ENCODE measurements around the gene PRR9. TPM values are rescaled to one million over a fixed set of nuclear protein-coding genes. Genes with fewer than 3 reads are reported as not detected.

The PRR9 gene
- total RNA-seq, 2 experiments from 2014 or later = not detected

- ATAC-seq (no peak), DNase-seq (no peak)
- Mint-ChIP-seq H3K27me3 (peaks cover 15% of the 10 kb centered on the region), H3K9me3 (ENCODE audit: low read depth) (no peaks in the 10 kb centered on the region), H3K36me3 (ENCODE audit: low read depth) (no peaks in the 10 kb centered on the region), H3K4me1 (no peaks in the 10 kb centered on the region), H3K27ac (no peak overlapping the region), H3K4me3 (no peak overlapping the region)
- ChIA-PET CTCF (no interaction called here), POLR2A (no interaction called here)
- intact Hi-C loops (cut with DNase I, micrococcal nuclease) = loop anchor here in 1 of 2 experiments (5.0 kb wide), 1 partner anchor 46 kb away; no protein-coding TSS in a partner anchor
Measured at GRCh38 chr1:153231785-153232184, 14.4 kb downstream of the PRR9 start.

DNA sequence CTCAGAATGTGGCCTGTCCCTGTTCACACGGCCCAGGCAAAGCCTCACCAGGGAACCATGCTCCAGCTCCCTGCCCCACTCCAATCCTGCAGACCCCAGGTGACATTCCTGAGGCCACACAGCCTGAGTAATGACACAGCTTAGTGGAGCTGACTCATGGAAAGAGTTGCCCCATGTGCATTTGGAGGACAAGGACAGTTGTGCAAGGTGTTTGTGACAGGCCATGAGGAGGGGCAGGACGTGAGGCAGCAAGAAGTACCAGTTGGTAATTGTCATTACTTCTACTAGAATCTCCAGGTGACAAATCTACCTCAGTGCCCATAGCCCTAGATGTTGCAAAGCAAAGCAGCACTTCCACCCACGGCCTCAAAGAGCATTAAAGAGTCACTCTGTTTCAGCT lies 15.2 kb downstream of the PRR9 start:
- DNase-seq (no peak), ATAC-seq (no peak)
- Mint-ChIP-seq H3K9me3 (ENCODE audit: low read depth) (no peaks in the 10 kb centered on the region), H3K4me1 (no peaks in the 10 kb centered on the region), H3K4me3 (no peak overlapping the region), H3K27me3 (peaks cover 19% of the 10 kb centered on the region), H3K36me3 (ENCODE audit: low read depth) (no peaks in the 10 kb centered on the region), H3K27ac (no peak overlapping the region)
- intact Hi-C loops (cut with DNase I, micrococcal nuclease) = loop anchor here in 1 of 2 experiments (5.0 kb wide), 1 partner anchor 45 kb away; no protein-coding TSS in a partner anchor
- CTCF ChIA-PET = interaction anchor here (0.7 kb wide), 1 partner anchor 1435 kb away, joined by 3 read pairs; no protein-coding TSS in a partner anchor
- POLR2A ChIA-PET = no interaction called here

GRCh38 chr1:153233448-153233847 lies 16.1 kb downstream of the PRR9 start:
- Mint-ChIP-seq H3K4me1 (no peaks in the 10 kb centered on the region), H3K9me3 (ENCODE audit: low read depth) (no peaks in the 10 kb centered on the region), H3K27ac (no peak overlapping the region), H3K27me3 (peaks cover 20% of the 10 kb centered on the region), H3K36me3 (ENCODE audit: low read depth) (no peaks in the 10 kb centered on the region), H3K4me3 (no peak overlapping the region)
- no peak for DNase-seq
- ChIA-PET POLR2A (no interaction called here), CTCF (interaction anchor here (0.8 to 1.1 kb wide), 2 partner anchors 13 to 21 kb away, joined by 3 read pairs; no protein-coding TSS in a partner anchor)
- ATAC-seq = no peak
- intact Hi-C loops (cut with DNase I, micrococcal nuclease) = loop anchor here in 1 of 2 experiments (5.0 kb wide), 1 partner anchor 44 kb away; no protein-coding TSS in a partner anchor

DNA sequence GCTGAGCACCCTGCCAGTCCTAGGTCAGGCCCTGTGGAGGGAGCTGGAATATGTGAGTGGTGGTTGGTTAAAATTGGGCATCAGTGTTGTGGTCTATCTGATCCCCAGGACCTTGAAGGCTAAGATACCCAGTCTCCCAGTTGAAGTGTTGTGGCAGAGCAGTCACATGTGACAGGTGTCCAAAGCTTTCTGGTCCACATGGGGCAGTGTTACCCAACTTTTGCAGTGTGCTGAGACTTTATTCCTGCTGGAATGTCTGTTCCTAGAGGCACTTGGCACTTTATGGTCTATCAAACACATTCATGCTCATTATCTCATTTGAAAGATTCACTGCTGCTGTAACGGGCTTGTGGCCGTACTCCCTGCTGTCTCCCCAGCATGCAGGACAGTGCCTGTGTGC lies 21.1 kb downstream of the PRR9 start:
- intact Hi-C loops (cut with DNase I, micrococcal nuclease) = no loop called here
- Mint-ChIP-seq H3K27me3 (peaks cover 17% of the 10 kb centered on the region), H3K36me3 (ENCODE audit: low read depth) (no peaks in the 10 kb centered on the region), H3K27ac (no peak overlapping the region), H3K4me3 (no peak overlapping the region), H3K4me1 (no peaks in the 10 kb centered on the region), H3K9me3 (ENCODE audit: low read depth) (no peaks in the 10 kb centered on the region)
- ChIA-PET POLR2A (no interaction called here), CTCF (interaction anchor here (1.2 to 1.3 kb wide), 2 partner anchors 10 to 12 kb away, joined by 3 to 5 read pairs; no protein-coding TSS in a partner anchor)
- DNase-seq = no peak
- ATAC-seq = no peak

DNA sequence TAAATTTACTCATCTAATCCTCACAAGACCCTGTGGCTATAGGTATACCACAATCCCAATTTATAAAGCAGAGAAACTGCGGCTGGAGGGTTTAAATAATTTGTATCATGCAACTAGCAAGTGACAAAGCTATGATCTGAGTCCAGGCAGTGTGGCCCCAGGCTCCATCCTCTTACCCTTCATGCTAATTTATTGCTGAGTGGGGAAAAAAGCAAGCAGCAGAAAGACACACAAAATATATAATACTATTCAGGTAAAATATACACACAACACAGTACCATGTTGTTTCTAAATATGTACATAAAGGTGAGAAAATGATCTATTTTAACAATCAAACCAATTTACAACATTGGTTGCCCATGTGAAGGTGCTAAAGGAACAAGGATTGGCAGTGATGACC lies 24.8 kb downstream of the PRR9 start:
- ATAC-seq (no peak), DNase-seq (no peak)
- intact Hi-C loops (cut with DNase I, micrococcal nuclease) = no loop called here
- ChIA-PET CTCF (interaction anchor here (0.7 kb wide), 1 partner anchor 324 kb away, joined by 3 read pairs; no protein-coding TSS in a partner anchor), POLR2A (no interaction called here)
- peaks cover 2% of the 10 kb centered on the region for H3K9me3 Mint-ChIP-seq (ENCODE audit: low read depth)
- H3K4me1 Mint-ChIP-seq = no peaks in the 10 kb centered on the region
- H3K4me3 Mint-ChIP-seq = no peak overlapping the region
- H3K27me3 Mint-ChIP-seq = peaks cover 16% of the 10 kb centered on the region
- H3K27ac Mint-ChIP-seq = no peak overlapping the region
- no peaks in the 10 kb centered on the region for H3K36me3 Mint-ChIP-seq (ENCODE audit: low read depth)

- no peak overlapping the region for H3K4me3 Mint-ChIP-seq
- intact Hi-C loops (cut with DNase I, micrococcal nuclease) = no loop called here
- no peak for ATAC-seq
- peaks cover 2% of the 10 kb centered on the region for H3K9me3 Mint-ChIP-seq (ENCODE audit: low read depth)
- no peak for DNase-seq
- CTCF ChIA-PET = interaction anchor here (1.6 kb wide), 1 partner anchor 17 kb away, joined by 3 read pairs; no protein-coding TSS in a partner anchor
- no peaks in the 10 kb centered on the region for H3K4me1 Mint-ChIP-seq
- H3K27ac Mint-ChIP-seq = no peak overlapping the region
- peaks cover 21% of the 10 kb centered on the region for H3K27me3 Mint-ChIP-seq
- H3K36me3 Mint-ChIP-seq (ENCODE audit: low read depth) = no peaks in the 10 kb centered on the region
- POLR2A ChIA-PET = no interaction called here
Measured at GRCh38 chr1:153245466-153245865, 28.1 kb downstream of the PRR9 start.

DNA sequence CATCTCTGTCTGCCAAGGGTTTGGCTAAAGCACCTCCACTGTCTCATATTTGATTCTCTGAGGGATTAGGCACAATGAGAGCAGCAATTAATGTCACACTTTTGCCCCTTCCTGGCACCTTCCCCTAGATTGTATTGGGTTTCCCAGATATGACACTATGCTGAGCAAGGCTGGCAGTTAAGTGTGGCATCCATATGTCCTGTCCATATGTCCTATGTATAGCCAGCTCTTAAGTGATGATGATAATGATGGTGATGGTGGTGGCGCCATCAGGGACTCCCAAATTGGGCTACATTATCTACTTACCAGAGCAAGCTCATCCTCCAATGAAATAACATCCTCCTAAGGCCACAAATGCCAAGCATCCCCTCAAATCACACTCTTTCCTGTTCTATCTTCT lies 28.6 kb downstream of the PRR9 start:
- H3K27me3 Mint-ChIP-seq = peaks cover 25% of the 10 kb centered on the region
- ChIA-PET POLR2A (no interaction called here), CTCF (interaction anchor here (1.1 to 1.6 kb wide), 2 partner anchors 16 to 17 kb away, joined by 3 to 4 read pairs; no protein-coding TSS in a partner anchor)
- no peak overlapping the region for H3K27ac Mint-ChIP-seq
- H3K36me3 Mint-ChIP-seq (ENCODE audit: low read depth) = no peaks in the 10 kb centered on the region
- intact Hi-C loops (cut with DNase I, micrococcal nuclease) = no loop called here
- no peaks in the 10 kb centered on the region for H3K4me1 Mint-ChIP-seq
- peaks cover 2% of the 10 kb centered on the region for H3K9me3 Mint-ChIP-seq (ENCODE audit: low read depth)
- ATAC-seq (no peak), DNase-seq (no peak)
- no peak overlapping the region for H3K4me3 Mint-ChIP-seq

DNA sequence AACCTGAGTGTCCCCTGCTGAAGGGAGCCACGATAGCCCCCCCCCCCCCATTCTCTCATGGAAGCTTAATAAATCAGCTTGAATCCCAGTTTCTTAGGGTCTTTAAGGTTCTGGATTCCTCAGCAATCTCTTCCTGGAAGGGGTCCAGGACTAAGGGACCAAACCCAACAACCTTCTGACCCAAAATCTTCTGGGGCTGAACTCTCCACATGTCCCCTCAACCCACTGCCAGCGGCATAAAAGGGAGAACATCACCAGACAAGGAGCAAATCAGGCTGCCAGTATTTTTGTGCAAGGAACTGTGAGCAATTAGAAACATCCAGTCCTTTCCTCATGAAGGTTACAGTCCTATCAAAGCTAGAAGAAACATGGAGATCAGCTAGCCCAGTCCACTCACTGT lies 29.4 kb downstream of the PRR9 start:
- POLR2A ChIA-PET = no interaction called here
- CTCF ChIA-PET = interaction anchor here (1.1 to 1.6 kb wide), 2 partner anchors 15 to 18 kb away, joined by 3 to 4 read pairs; no protein-coding TSS in a partner anchor
- Mint-ChIP-seq H3K36me3 (ENCODE audit: low read depth) (no peaks in the 10 kb centered on the region), H3K9me3 (ENCODE audit: low read depth) (peaks cover 2% of the 10 kb centered on the region), H3K27me3 (peaks cover 25% of the 10 kb centered on the region), H3K4me1 (no peaks in the 10 kb centered on the region), H3K4me3 (no peak overlapping the region), H3K27ac (no peak overlapping the region)
- DNase-seq = no peak
- intact Hi-C loops (cut with DNase I, micrococcal nuclease) = no loop called here
- ATAC-seq = no peak

DNA sequence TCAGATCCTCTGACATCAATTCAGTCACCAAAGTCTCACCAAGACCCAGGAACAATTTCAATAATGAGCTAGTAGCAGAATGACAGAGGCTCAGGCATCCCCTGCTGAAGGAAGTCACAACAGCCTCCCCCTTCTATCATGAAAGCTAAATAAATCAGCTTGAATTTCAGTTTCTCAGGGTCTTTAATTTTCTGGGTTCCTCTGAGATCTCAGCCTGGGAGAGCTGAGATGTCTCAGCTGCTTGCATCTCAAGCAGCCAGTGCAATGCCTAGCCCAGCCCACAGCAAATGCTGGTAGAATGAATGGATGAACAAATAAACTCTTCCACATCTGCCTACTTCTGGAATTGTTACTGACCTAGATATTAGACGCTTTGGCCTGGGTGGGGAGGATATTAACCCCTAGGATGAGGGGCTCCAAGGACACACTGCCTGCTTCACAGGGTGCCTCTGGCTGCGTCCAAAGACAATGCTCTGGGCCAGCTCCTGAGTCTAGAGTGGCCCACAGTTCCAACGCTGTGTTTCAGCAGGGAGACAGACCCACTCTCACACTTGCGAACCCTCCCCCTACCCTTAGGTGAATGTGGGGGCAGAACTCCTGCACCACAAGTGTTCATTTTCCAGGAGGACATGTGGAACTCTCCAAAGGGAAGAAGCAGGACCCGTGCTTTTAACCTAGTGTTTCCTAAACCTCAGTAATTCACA lies 30.9 kb downstream of the PRR9 start:
- intact Hi-C loops (cut with DNase I, micrococcal nuclease) = no loop called here
- H3K27ac Mint-ChIP-seq = no peak overlapping the region
- no peak overlapping the region for H3K4me3 Mint-ChIP-seq
- ChIA-PET POLR2A (no interaction called here), CTCF (interaction anchor here (0.7 to 0.9 kb wide), 2 partner anchors 20 to 39 kb away, joined by 3 read pairs; no protein-coding TSS in a partner anchor)
- H3K4me1 Mint-ChIP-seq = no peaks in the 10 kb centered on the region
- H3K9me3 Mint-ChIP-seq (ENCODE audit: low read depth) = peaks cover 2% of the 10 kb centered on the region
- H3K27me3 Mint-ChIP-seq = peaks cover 25% of the 10 kb centered on the region
- no peak for ATAC-seq
- H3K36me3 Mint-ChIP-seq (ENCODE audit: low read depth) = no peaks in the 10 kb centered on the region
- no peak for DNase-seq

- ChIA-PET POLR2A (no interaction called here), CTCF (interaction anchor here (1.1 kb wide), 1 partner anchor 22 kb away, joined by 3 read pairs; no protein-coding TSS in a partner anchor)
- H3K9me3 Mint-ChIP-seq (ENCODE audit: low read depth) = no peaks in the 10 kb centered on the region
- H3K27ac Mint-ChIP-seq = no peak overlapping the region
- intact Hi-C loops (cut with DNase I, micrococcal nuclease) = no loop called here
- H3K4me3 Mint-ChIP-seq = no peak overlapping the region
- peaks cover 4% of the 10 kb centered on the region for H3K4me1 Mint-ChIP-seq
- ATAC-seq = no peak
- no peaks in the 10 kb centered on the region for H3K36me3 Mint-ChIP-seq (ENCODE audit: low read depth)
- H3K27me3 Mint-ChIP-seq = peaks cover 20% of the 10 kb centered on the region
- DNase-seq = no peak
Measured at GRCh38 chr1:153250166-153250565, 32.8 kb downstream of the PRR9 start.

- Mint-ChIP-seq H3K4me1 (peaks cover 4% of the 10 kb centered on the region), H3K4me3 (no peak overlapping the region), H3K27me3 (peaks cover 20% of the 10 kb centered on the region), H3K9me3 (ENCODE audit: low read depth) (no peaks in the 10 kb centered on the region), H3K36me3 (ENCODE audit: low read depth) (no peaks in the 10 kb centered on the region), H3K27ac (no peak overlapping the region)
- no peak for ATAC-seq
- ChIA-PET POLR2A (no interaction called here), CTCF (interaction anchor here (0.7 kb wide), 1 partner anchor 368 kb away, joined by 3 read pairs; no protein-coding TSS in a partner anchor)
- no peak for DNase-seq
- intact Hi-C loops (cut with DNase I, micrococcal nuclease) = no loop called here
Measured at GRCh38 chr1:153251087-153251486, 33.7 kb downstream of the PRR9 start.

DNA sequence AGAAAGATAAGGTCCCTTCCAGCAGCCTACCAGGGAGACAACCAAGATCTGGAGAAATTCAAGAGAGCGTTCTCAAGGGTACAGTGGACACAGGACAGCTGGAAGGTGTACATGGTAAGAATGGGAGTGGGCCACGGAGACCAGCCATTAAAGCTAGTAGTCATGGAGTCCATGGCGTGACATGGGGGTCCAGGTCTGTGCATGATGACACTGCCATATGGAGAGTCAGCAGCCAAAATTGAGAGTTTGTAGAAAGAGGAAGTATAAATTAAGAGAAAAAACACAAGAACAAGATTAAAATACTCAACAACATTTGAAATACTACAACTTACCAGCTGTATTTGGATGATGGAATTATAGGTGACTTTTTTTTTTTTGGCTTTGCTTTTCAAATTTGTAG lies 34.2 kb downstream of the PRR9 start:
- CTCF ChIA-PET = interaction anchor here (0.7 kb wide), 1 partner anchor 368 kb away, joined by 3 read pairs; no protein-coding TSS in a partner anchor

More for the DNA sequence above, 34.2 kb downstream of the PRR9 start:
- Mint-ChIP-seq H3K4me3 (no peak overlapping the region), H3K36me3 (ENCODE audit: low read depth) (no peaks in the 10 kb centered on the region), H3K4me1 (peaks cover 4% of the 10 kb centered on the region), H3K27me3 (peaks cover 20% of the 10 kb centered on the region), H3K27ac (no peak overlapping the region), H3K9me3 (ENCODE audit: low read depth) (no peaks in the 10 kb centered on the region)
- POLR2A ChIA-PET = no interaction called here
- DNase-seq (no peak), ATAC-seq (no peak)
- intact Hi-C loops (cut with DNase I, micrococcal nuclease) = no loop called here

Measured in activated CD4-positive, alpha-beta T cell treated with anti-CD3 and anti-CD28 coated beads for 36 hours (primary cell).